ENCODE measurements around the gene ABTB1. TPM values are rescaled to one million over a fixed set of nuclear protein-coding genes. Genes with fewer than 3 reads are reported as not detected.

Gene ABTB1
- total RNA-seq, 2 experiments from 2014 or later, result 4.4 to 14.5 TPM

- Histone ChIP-seq H3K4me1 (ENCODE audit: insufficient read depth, low read length, poor library complexity, severe bottlenecking) (peaks cover 24% of the 10 kb centered on the region), H2AFZ (ENCODE audit: low read length) (no peak overlapping the region), H3K9me2 (ENCODE audit: insufficient read depth, low read length) (no peaks in the 10 kb centered on the region), H3K4me3 (ENCODE audit: low read depth, low read length, poor library complexity, severe bottlenecking) (no peak overlapping the region), H3K27ac (ENCODE audit: low read depth, low read length, poor library complexity, severe bottlenecking) (no peak overlapping the region), H3K36me3 (ENCODE audit: insufficient read depth, low read length) (peaks cover 10% of the 10 kb centered on the region; the same call in 1 of the 2 replicates), H3K79me2 (ENCODE audit: insufficient read depth, low read depth, low read length) (no peaks in the 10 kb centered on the region), H3K4me2 (ENCODE audit: low read length) (no peak overlapping the region), H3K9me3 (ENCODE audit: low read length) (no peaks in the 10 kb centered on the region), H4K20me1 (ENCODE audit: insufficient read depth, low read length) (no peaks in the 10 kb centered on the region)
- no peak for DNase-seq (ENCODE audit: low spot score)
- BruUV-seq (replicated peaks), result no TSS peak
- ChIA-PET CTCF (ENCODE audit: unreplicated experiment) (no interaction called here), POLR2A (no interaction called here)
- TF ChIP-seq EZH2phosphoT487 (IDR thresholded peaks at IDR 0.05; ENCODE audit: borderline replicate concordance, low read depth, low read length) (no peak), CTCF (conservative IDR thresholded peaks at IDR 0.05; ENCODE audit: low read length) (no peak)
- intact Hi-C loops (cut with micrococcal nuclease; ENCODE audit: unreplicated experiment), result loop anchor here (5.0 kb wide), 1 partner anchor 93 kb away; no protein-coding TSS in a partner anchor
Measured at GRCh38 chr3:127670229-127670559, 2.6 kb upstream of the ABTB1 start.

GRCh38 chr3:127670761-127671522 is 1.8 kb upstream of the ABTB1 start:
- TF ChIP-seq EZH2phosphoT487 (IDR thresholded peaks at IDR 0.05; ENCODE audit: borderline replicate concordance, low read depth, low read length) (no peak), CTCF (conservative IDR thresholded peaks at IDR 0.05; ENCODE audit: low read length) (no peak)
- intact Hi-C loops (cut with micrococcal nuclease; ENCODE audit: unreplicated experiment), result loop anchor here (5.0 kb wide), 1 partner anchor 94 kb away; no protein-coding TSS in a partner anchor
- Histone ChIP-seq H3K36me3 (ENCODE audit: insufficient read depth, low read length) (peaks cover 3% of the 10 kb centered on the region; the same call in 1 of the 2 replicates), H2AFZ (ENCODE audit: low read length) (no peak overlapping the region), H3K4me3 (ENCODE audit: low read depth, low read length, poor library complexity, severe bottlenecking) (no peak overlapping the region), H3K79me2 (ENCODE audit: insufficient read depth, low read depth, low read length) (no peaks in the 10 kb centered on the region), H3K27ac (ENCODE audit: low read depth, low read length, poor library complexity, severe bottlenecking) (no peak overlapping the region), H3K4me2 (ENCODE audit: low read length) (no peak overlapping the region), H3K9me2 (ENCODE audit: insufficient read depth, low read length) (no peaks in the 10 kb centered on the region), H3K9me3 (ENCODE audit: low read length) (no peaks in the 10 kb centered on the region), H4K20me1 (ENCODE audit: insufficient read depth, low read length) (no peaks in the 10 kb centered on the region), H3K4me1 (ENCODE audit: insufficient read depth, low read length, poor library complexity, severe bottlenecking) (peaks cover 24% of the 10 kb centered on the region)
- no TSS peak for BruUV-seq (replicated peaks)
- ChIA-PET POLR2A (no interaction called here), CTCF (ENCODE audit: unreplicated experiment) (no interaction called here)
- no peak for DNase-seq (ENCODE audit: low spot score)

Measured in OCI-LY7 (cell line).